ENCODE measurements around the gene HOXB8.

HOXB8 gene

DNA sequence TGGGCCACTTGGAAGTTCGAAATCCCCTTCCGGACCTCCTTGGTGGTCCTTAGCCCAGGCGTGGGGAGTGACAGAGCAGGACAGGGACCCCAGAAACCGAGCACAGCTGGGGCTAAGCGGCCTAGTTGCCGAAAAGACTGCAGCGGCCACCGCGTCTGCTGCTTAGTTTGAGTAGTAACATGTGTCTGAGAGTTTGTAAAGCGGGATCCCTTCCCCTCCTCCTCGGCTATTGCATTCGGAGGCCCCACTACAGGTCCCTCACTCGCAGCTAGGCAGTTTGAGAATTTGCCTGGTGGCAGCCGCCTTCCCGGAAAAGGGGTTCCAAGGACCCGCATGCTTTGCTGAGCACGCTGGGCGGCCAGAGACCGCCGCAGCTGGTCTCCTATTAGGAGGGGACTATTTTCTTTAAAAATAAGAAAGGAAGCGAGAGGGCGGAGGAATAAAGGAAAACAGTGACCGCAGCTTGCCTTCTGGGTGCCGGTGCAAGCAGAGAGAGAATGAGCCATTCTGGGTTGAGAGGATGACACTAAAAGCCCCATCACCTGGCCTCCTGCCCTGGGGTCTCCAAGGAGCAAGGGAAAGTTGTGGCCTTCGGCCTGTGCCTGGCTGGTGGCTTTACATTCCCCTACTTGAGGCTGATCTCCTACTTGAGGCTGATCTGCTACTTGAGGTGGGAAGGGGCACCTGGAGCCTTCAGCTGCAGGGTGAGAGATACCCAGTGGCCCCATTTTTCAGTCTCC, 20.4 kb downstream of the HOXB8 start:
- peaks cover 42% of the 10 kb centered on the region for H3K4me1 ChIP-seq (ENCODE audit: control insufficient read depth, insufficient read depth, low read length, poor library complexity, severe bottlenecking)
- H3K27ac ChIP-seq (ENCODE audit: insufficient read depth, low read length, poor library complexity, severe bottlenecking), result no peak overlapping the region
- no peak for DNase-seq

DNA sequence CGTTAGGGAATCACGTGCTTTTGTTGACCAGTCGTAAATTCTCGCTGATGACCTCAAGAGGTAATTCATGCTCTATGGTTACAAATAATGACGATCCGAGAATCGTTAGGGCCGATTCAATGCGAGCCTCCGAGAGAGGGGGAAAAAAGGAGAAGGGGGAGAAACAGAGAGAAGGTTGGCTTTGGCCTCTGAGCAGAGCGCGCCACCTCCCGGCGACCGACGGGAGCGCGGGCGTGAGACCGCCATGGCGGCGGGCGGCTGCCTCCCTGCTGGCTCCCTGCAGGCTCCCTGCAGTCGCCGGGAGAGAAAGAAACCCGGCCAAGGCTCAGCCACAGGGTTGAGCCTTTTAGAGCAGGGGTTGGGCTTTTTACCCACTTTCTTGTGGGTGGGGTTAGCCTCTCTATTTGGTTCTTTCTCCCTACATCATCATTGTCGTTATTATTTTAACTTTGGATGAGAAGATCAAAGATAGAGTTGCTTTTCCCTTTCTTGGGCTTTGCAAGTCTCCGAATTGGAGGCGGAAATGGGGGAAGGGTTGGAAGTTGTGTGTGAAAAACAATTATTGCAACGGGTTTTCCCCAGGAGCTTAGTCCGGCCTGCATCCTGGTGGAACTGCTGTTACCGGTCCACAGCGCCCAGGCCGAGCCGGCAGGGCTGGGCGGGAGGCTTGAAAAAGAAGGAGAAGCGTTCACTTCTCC, 21.1 kb downstream of the HOXB8 start:
- no peak overlapping the region for H3K27ac ChIP-seq (ENCODE audit: insufficient read depth, low read length, poor library complexity, severe bottlenecking)
- DNase-seq, result peak; percentile 63 to 68 (median 67)
- peak overlapping the region; percentile 52 for H3K4me3 ChIP-seq (ENCODE audit: insufficient read depth, low read depth, low read length, poor library complexity, severe bottlenecking)
- peaks cover 54% of the 10 kb centered on the region for H3K27me3 ChIP-seq (replicated peaks; ENCODE audit: control insufficient read depth, insufficient read depth, low read length, poor library complexity, severe bottlenecking)
- no peaks in the 10 kb centered on the region for H3K36me3 ChIP-seq (ENCODE audit: control insufficient read depth, insufficient read depth, low read length)
- peaks cover 42% of the 10 kb centered on the region for H3K4me1 ChIP-seq (ENCODE audit: control insufficient read depth, insufficient read depth, low read length, poor library complexity, severe bottlenecking)
- H3K9me3 ChIP-seq (ENCODE audit: control insufficient read depth, low read length), result no peaks in the 10 kb centered on the region

More for the DNA sequence above, 20.4 kb downstream of the HOXB8 start:
- Histone ChIP-seq H3K27me3 (replicated peaks; ENCODE audit: control insufficient read depth, insufficient read depth, low read length, poor library complexity, severe bottlenecking) (peaks cover 58% of the 10 kb centered on the region), H3K4me3 (ENCODE audit: insufficient read depth, low read depth, low read length, poor library complexity, severe bottlenecking) (no peak overlapping the region), H3K36me3 (ENCODE audit: control insufficient read depth, insufficient read depth, low read length) (no peaks in the 10 kb centered on the region), H3K9me3 (ENCODE audit: control insufficient read depth, low read length) (no peaks in the 10 kb centered on the region)

- Histone ChIP-seq H3K4me1 (ENCODE audit: control insufficient read depth, insufficient read depth, low read length, poor library complexity, severe bottlenecking) (peaks cover 41% of the 10 kb centered on the region), H3K36me3 (ENCODE audit: control insufficient read depth, insufficient read depth, low read length) (no peaks in the 10 kb centered on the region), H3K27ac (ENCODE audit: insufficient read depth, low read length, poor library complexity, severe bottlenecking) (no peak within 1 kb of the TSS), H3K27me3 (replicated peaks; ENCODE audit: control insufficient read depth, insufficient read depth, low read length, poor library complexity, severe bottlenecking) (peaks cover 47% of the 10 kb centered on the region), H3K4me3 (ENCODE audit: insufficient read depth, low read depth, low read length, poor library complexity, severe bottlenecking) (peak within 1 kb of the TSS; percentile 52), H3K9me3 (ENCODE audit: control insufficient read depth, low read length) (no peaks in the 10 kb centered on the region)
- DNase-seq, result no peak
Measured at GRCh38 chr17:48593126-48593829, 21.8 kb downstream of the HOXB8 start, which contains the start of gene HOXB5. HOXB5 (minus strand) TSS chr17:48593779; CDS start chr17:48593682, 97 bp downstream.

DNA sequence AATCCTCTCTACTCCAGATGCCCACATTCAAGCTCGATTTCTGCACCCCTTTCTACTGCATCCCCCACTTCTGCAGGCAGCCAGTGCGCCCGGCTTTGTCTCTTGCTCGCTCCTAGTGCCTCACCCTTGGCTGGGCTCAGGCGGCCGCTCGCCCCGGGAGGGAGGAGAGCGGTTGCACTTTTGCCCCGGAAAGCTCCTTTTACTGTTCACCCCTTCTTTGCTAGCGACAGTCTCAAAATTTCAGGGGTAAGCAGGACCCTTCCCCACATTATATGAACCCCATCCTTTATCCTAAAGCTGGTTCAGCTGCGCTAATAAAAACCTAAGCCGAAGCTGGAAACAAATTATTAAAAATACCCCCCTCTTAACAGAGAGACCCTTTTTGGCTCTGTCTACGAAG, 22.5 kb downstream of the HOXB8 start:
- Histone ChIP-seq H3K9me3 (ENCODE audit: control insufficient read depth, low read length) (no peaks in the 10 kb centered on the region), H3K36me3 (ENCODE audit: control insufficient read depth, insufficient read depth, low read length) (no peaks in the 10 kb centered on the region), H3K4me1 (ENCODE audit: control insufficient read depth, insufficient read depth, low read length, poor library complexity, severe bottlenecking) (peaks cover 34% of the 10 kb centered on the region), H3K27me3 (replicated peaks; ENCODE audit: control insufficient read depth, insufficient read depth, low read length, poor library complexity, severe bottlenecking) (peaks cover 41% of the 10 kb centered on the region), H3K27ac (ENCODE audit: insufficient read depth, low read length, poor library complexity, severe bottlenecking) (no peak overlapping the region), H3K4me3 (ENCODE audit: insufficient read depth, low read depth, low read length, poor library complexity, severe bottlenecking) (peak overlapping the region; percentile 52)
- no peak for DNase-seq

DNA sequence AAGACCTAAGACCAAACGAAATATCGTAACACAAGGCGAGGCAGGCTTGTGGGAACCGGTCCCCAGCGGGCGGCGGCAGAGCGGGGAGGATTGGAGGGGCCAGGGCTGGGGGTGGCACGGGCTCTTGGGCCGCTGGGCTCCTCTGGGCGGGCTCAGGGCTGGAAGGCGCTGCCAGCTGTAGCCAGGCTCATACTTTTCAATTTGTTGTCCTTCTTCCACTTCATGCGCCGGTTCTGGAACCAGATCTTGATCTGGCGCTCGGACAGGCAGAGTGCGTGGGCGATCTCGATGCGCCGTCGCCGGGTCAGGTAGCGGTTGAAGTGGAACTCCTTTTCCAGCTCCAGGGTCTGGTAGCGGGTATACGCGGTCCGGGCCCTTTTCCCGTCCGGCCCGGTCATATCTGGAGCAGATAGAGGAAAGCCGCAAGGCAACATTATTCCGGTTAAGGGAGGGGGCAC, 23.0 kb downstream of the HOXB8 start:
- no peak for DNase-seq
- Histone ChIP-seq H3K27ac (ENCODE audit: insufficient read depth, low read length, poor library complexity, severe bottlenecking) (no peak overlapping the region), H3K4me3 (ENCODE audit: insufficient read depth, low read depth, low read length, poor library complexity, severe bottlenecking) (no peak overlapping the region), H3K27me3 (replicated peaks; ENCODE audit: control insufficient read depth, insufficient read depth, low read length, poor library complexity, severe bottlenecking) (peaks cover 36% of the 10 kb centered on the region), H3K4me1 (ENCODE audit: control insufficient read depth, insufficient read depth, low read length, poor library complexity, severe bottlenecking) (peaks cover 29% of the 10 kb centered on the region), H3K9me3 (ENCODE audit: control insufficient read depth, low read length) (no peaks in the 10 kb centered on the region), H3K36me3 (ENCODE audit: control insufficient read depth, insufficient read depth, low read length) (no peaks in the 10 kb centered on the region)

- DNase-seq, result no peak
- Histone ChIP-seq H3K4me3 (ENCODE audit: insufficient read depth, low read depth, low read length, poor library complexity, severe bottlenecking) (no peak overlapping the region), H3K4me1 (ENCODE audit: control insufficient read depth, insufficient read depth, low read length, poor library complexity, severe bottlenecking) (peaks cover 25% of the 10 kb centered on the region), H3K27me3 (replicated peaks; ENCODE audit: control insufficient read depth, insufficient read depth, low read length, poor library complexity, severe bottlenecking) (peaks cover 30% of the 10 kb centered on the region), H3K9me3 (ENCODE audit: control insufficient read depth, low read length) (no peaks in the 10 kb centered on the region), H3K36me3 (ENCODE audit: control insufficient read depth, insufficient read depth, low read length) (no peaks in the 10 kb centered on the region), H3K27ac (ENCODE audit: insufficient read depth, low read length, poor library complexity, severe bottlenecking) (no peak overlapping the region)
Measured at GRCh38 chr17:48591255-48592056, 23.6 kb downstream of the HOXB8 start.

GRCh38 chr17:48590607-48591161, 24.4 kb downstream of the HOXB8 start:
- Histone ChIP-seq H3K4me1 (ENCODE audit: control insufficient read depth, insufficient read depth, low read length, poor library complexity, severe bottlenecking) (peaks cover 27% of the 10 kb centered on the region), H3K4me3 (ENCODE audit: insufficient read depth, low read depth, low read length, poor library complexity, severe bottlenecking) (no peak overlapping the region), H3K27me3 (replicated peaks; ENCODE audit: control insufficient read depth, insufficient read depth, low read length, poor library complexity, severe bottlenecking) (peaks cover 30% of the 10 kb centered on the region), H3K9me3 (ENCODE audit: control insufficient read depth, low read length) (no peaks in the 10 kb centered on the region), H3K27ac (ENCODE audit: insufficient read depth, low read length, poor library complexity, severe bottlenecking) (no peak overlapping the region), H3K36me3 (ENCODE audit: control insufficient read depth, insufficient read depth, low read length) (no peaks in the 10 kb centered on the region)
- no peak for DNase-seq

GRCh38 chr17:48589831-48590606, 25.1 kb downstream of the HOXB8 start, which contains the start of gene HOXB3:
HOXB3 (minus strand) TSS chr17:48590241; CDS start chr17:48552474, 37,767 bp downstream.
- Histone ChIP-seq H3K9me3 (ENCODE audit: control insufficient read depth, low read length) (no peaks in the 10 kb centered on the region), H3K4me1 (ENCODE audit: control insufficient read depth, insufficient read depth, low read length, poor library complexity, severe bottlenecking) (peaks cover 31% of the 10 kb centered on the region), H3K27me3 (replicated peaks; ENCODE audit: control insufficient read depth, insufficient read depth, low read length, poor library complexity, severe bottlenecking) (peaks cover 28% of the 10 kb centered on the region), H3K27ac (ENCODE audit: insufficient read depth, low read length, poor library complexity, severe bottlenecking) (no peak within 1 kb of the TSS), H3K36me3 (ENCODE audit: control insufficient read depth, insufficient read depth, low read length) (no peaks in the 10 kb centered on the region), H3K4me3 (ENCODE audit: insufficient read depth, low read depth, low read length, poor library complexity, severe bottlenecking) (no peak within 1 kb of the TSS)
- no peak for DNase-seq
